ENCODE results near the gene CTU2. TPM values are rescaled to one million over a fixed set of nuclear protein-coding genes. Genes with fewer than 3 reads are reported as not detected.

CTU2 gene
- total and polyA plus RNA-seq, 8 donors, result 9.7 to 19.8 (median 14.0) TPM

DNA sequence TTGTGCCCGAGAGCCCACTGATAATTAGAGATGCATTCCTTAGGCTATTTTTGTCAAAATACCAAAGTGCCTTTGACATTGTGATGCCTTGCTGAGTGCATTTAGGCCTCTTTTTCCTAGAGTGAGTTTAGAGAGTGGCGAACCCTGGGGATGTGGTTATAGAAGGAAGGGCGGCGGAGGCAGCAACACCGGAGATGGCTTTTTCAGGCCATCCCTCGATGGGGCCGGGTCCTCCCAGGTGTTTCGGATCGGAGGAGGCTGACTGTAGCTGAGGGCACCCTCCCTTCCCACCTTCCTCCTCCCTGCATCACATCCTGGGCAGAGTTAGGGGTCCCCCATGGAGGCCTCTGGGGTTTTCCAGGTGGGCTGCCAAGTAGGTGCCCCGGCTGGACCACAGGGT lies 13.4 kb upstream of the CTU2 start:
- no peaks in the 10 kb centered on the region for H3K9me3 ChIP-seq
- DNase-seq, result no peak

DNA sequence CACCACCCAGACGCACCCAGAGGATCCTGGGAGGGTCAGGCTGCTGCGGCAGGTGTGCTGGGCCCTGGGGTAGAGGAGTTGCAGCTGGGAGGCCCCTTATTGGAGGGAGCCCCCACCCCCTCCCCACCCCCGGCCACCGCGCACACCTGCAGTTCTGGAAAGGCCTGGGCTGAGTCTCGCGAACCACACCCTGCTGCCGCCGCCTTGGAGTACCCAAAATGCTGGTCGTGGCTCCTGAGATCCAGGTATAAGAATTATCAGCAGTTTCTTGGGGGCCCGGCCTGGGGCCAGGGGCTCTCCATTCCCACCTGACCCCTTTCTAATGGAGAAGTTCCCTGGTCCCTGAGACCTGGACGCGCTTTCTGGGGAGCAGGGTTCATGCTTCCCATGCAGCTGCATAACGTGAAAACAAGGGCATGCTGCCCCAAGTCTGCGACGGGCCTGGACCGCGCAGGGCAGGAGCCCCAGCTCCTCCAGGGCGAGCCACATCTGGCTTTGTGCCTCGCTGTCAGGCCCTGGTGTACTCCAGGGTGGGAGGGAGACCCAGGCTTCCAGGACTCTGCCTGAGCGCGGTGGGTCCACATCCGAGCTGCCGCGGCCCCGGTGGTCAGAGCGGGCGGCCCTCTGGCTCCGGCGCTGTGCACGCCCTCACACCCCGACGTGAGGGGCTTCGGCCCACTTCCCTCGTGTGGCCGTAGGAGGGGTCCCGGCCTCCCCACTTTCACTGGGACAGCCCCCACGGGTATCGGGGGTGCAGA lies 12.7 kb upstream of the CTU2 start:
- TF ChIP-seq, protein P1, sequence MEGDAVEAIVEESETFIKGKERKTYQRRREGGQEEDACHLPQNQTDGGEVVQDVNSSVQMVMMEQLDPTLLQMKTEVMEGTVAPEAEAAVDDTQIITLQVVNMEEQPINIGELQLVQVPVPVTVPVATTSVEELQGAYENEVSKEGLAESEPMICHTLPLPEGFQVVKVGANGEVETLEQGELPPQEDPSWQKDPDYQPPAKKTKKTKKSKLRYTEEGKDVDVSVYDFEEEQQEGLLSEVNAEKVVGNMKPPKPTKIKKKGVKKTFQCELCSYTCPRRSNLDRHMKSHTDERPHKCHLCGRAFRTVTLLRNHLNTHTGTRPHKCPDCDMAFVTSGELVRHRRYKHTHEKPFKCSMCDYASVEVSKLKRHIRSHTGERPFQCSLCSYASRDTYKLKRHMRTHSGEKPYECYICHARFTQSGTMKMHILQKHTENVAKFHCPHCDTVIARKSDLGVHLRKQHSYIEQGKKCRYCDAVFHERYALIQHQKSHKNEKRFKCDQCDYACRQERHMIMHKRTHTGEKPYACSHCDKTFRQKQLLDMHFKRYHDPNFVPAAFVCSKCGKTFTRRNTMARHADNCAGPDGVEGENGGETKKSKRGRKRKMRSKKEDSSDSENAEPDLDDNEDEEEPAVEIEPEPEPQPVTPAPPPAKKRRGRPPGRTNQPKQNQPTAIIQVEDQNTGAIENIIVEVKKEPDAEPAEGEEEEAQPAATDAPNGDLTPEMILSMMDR (IDR thresholded peaks at IDR 0.05), result no peak
- ATAC-seq (no peak), DNase-seq (peak in 1 of 4 donors; percentile 61)
- H3K9me3 ChIP-seq, result no peaks in the 10 kb centered on the region
- peaks cover 0 to 28% of the 10 kb centered on the region in 2 donors for H3K27me3 ChIP-seq
- peaks cover 0 to 37% of the 10 kb centered on the region in 2 donors for H3K36me3 ChIP-seq
- intact Hi-C loops (cut with DNase I), result no loop called here
- H3K4me3 ChIP-seq, result no peak overlapping the region
- peaks cover 0 to 24% of the 10 kb centered on the region in 2 donors for H3K4me1 ChIP-seq
- no peak overlapping the region for H3K27ac ChIP-seq

More for the DNA sequence above, 13.4 kb upstream of the CTU2 start:
- Histone ChIP-seq H3K27ac (no peak overlapping the region), H3K4me3 (no peak overlapping the region), H3K4me1 (peaks cover 0 to 24% of the 10 kb centered on the region in 2 donors), H3K27me3 (peaks cover 0 to 35% of the 10 kb centered on the region in 2 donors), H3K36me3 (peaks cover 0 to 30% of the 10 kb centered on the region in 2 donors)
- TF ChIP-seq, protein P1 (IDR thresholded peaks at IDR 0.05), result no peak
- ATAC-seq, result no peak
- intact Hi-C loops (cut with DNase I), result no loop called here

DNA sequence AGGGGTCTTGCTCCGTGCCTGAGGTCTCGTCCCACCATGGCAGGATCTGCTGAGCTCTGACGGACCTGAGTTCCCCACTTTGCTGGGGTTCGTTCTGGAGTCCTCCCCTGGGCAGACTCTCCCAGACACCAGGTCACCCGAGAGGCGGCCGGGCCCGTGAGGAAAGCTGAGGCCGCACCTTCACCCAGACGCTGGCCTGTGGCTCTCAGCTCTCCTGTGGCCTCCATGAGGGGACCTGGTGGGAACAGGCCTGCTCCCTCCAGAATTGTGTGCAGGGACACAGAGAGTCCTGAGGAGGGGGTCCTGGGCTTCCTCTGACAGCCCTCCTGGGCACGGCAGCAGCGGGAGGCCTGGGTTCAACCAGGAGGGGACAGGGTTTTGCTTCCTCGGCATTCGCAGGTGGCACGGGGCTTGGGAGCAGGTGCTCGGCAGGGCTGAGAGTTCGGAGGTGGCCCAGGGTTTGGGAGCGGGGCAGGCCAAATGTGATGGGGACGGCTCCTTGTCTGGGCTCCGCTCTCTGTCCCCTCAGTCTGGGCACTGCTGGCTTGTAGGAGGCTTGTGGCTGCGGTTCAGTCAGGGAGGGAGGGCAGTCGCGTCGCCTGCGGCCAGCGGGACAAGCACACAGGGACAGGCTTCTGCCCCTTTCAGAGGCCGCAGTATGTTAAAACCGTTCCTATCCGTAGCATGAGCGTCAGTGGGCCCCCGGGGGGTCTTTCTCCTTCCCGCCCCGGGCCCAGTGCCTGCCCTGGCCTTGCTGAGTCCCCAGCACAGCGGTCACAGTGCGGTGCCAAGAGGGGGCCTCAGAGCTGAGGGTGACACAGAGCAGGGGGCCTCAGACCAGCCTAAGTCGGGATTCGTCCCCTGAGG lies 11.8 kb upstream of the CTU2 start:
- H3K9me3 ChIP-seq, result no peaks in the 10 kb centered on the region
- TF ChIP-seq, protein P1 (IDR thresholded peaks at IDR 0.05), result no peak
- ATAC-seq, result no peak
- no peak overlapping the region for H3K4me3 ChIP-seq
- peaks cover 0 to 46% of the 10 kb centered on the region in 2 donors for H3K36me3 ChIP-seq
- intact Hi-C loops (cut with DNase I), result no loop called here
- H3K27ac ChIP-seq, result no peak overlapping the region
- H3K27me3 ChIP-seq, result peaks cover 0 to 20% of the 10 kb centered on the region in 2 donors
- peak in 1 of 4 donors; percentile 69 for DNase-seq
- H3K4me1 ChIP-seq, result peaks cover 0 to 32% of the 10 kb centered on the region in 2 donors

DNA sequence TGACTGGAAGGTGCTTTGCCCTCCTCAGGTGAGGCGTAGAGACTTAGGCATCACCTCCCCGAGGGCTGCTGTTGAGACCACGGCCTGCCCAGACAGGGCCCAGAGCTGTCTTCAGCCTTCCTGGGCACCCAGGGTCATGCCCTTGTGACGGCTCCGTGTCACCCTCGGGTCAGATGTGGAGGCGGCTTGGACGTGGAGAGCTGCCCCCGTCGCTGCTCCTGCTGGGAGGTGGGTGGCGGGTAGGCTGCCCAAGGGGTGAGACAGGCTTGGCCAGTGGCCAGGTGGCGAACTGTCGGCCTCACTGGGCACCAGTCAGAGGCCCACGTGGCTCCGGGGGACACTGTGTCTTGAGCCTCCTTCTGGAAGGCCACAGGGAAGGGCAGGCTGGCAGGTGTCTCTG lies 11.1 kb upstream of the CTU2 start:
- DNase-seq, result peak in 1 of 4 donors; percentile 80
- H3K27me3 ChIP-seq, result peaks cover 0 to 13% of the 10 kb centered on the region in 2 donors
- no peak for ATAC-seq
- peaks cover 0 to 40% of the 10 kb centered on the region in 2 donors for H3K4me1 ChIP-seq
- no peak overlapping the region for H3K4me3 ChIP-seq
- TF ChIP-seq, protein P1 (IDR thresholded peaks at IDR 0.05), result no peak
- H3K9me3 ChIP-seq, result no peaks in the 10 kb centered on the region
- H3K36me3 ChIP-seq, result peaks cover 0 to 53% of the 10 kb centered on the region in 2 donors
- intact Hi-C loops (cut with DNase I), result no loop called here
- H3K27ac ChIP-seq, result no peak overlapping the region

DNA sequence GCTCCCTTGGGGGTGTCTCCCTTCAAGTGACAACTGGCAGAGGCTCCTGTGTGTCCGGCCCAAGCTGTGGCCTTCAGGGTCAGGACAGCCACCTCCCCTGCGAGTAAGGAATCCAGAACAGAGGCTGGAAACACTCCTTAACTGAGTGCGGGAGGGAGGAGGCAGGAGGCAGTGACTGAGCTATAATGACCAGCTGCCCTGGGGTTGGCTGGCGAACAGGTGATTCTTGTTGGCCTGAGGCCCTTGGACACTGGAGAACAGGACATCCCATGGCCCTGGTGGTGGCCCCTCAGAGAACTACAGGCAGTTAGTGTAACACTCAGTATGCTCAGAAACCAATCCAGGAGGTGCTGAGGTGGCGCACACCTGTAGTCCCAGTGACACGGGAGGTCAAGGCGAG lies 10.6 kb upstream of the CTU2 start:
- intact Hi-C loops (cut with DNase I), result no loop called here
- H3K4me3 ChIP-seq, result no peak overlapping the region
- ATAC-seq (no peak), DNase-seq (no peak)
- no peak overlapping the region for H3K27ac ChIP-seq
- TF ChIP-seq, protein P1 (IDR thresholded peaks at IDR 0.05), result no peak
- H3K4me1 ChIP-seq, result peaks cover 4 to 43% of the 10 kb centered on the region in 2 donors
- no peaks in the 10 kb centered on the region for H3K9me3 ChIP-seq
- H3K27me3 ChIP-seq, result peaks cover 0 to 7% of the 10 kb centered on the region in 2 donors
- peaks cover 0 to 58% of the 10 kb centered on the region in 2 donors for H3K36me3 ChIP-seq
